Ishikawa (cell line): ENCODE data around the gene GPR161.

ENCODE experiments used
- CEBPB ChIP-seq: IDR thresholded peaks from 2 replicates; pipeline ENCODE4 v1.6.1; 2012
- CREB1 ChIP-seq: IDR thresholded peaks from 2 replicates; pipeline ENCODE4 v1.6.1; 2012; ENCODE audit warnings: low read depth
- EGR1 ChIP-seq: IDR thresholded peaks from 2 replicates; pipeline ENCODE4 v1.6.1; 2012
- EP300 ChIP-seq: IDR thresholded peaks from 2 replicates; pipeline ENCODE4 v1.6.1; 2012; ENCODE audit warnings: borderline replicate concordance
- FOXM1 ChIP-seq: IDR thresholded peaks from 2 replicates; pipeline ENCODE4 v1.6.1; 2012; ENCODE audit warnings: low read depth, borderline replicate concordance
- MAX ChIP-seq: IDR thresholded peaks from 2 replicates; pipeline ENCODE4 v1.6.1; 2012
- NFIC ChIP-seq: IDR thresholded peaks from 2 replicates; pipeline ENCODE4 v1.6.1; 2012
- RAD21 ChIP-seq: IDR thresholded peaks from 2 replicates; pipeline ENCODE4 v1.6.1; 2012; ENCODE audit warnings: low read depth
- REST ChIP-seq: IDR thresholded peaks from 2 replicates; pipeline ENCODE4 v1.6.1; 2012; ENCODE audit warnings: low read depth, mild to moderate bottlenecking
- TAF1 ChIP-seq: IDR thresholded peaks from 2 replicates; pipeline ENCODE4 v1.6.1; 2012; ENCODE audit warnings: low read depth, mild to moderate bottlenecking
- TCF12 ChIP-seq: IDR thresholded peaks from 2 replicates; pipeline ENCODE4 v1.6.1; 2012; ENCODE audit warnings: low read depth
- TEAD4 ChIP-seq: IDR thresholded peaks from 2 replicates; pipeline ENCODE4 v1.6.1; 2012
- USF1 ChIP-seq: IDR thresholded peaks from 2 replicates; pipeline ENCODE4 v1.6.1; 2012
- YY1 ChIP-seq: IDR thresholded peaks from 2 replicates; pipeline ENCODE4 v1.6.1; 2012; ENCODE audit warnings: low read depth
- ZBTB7A ChIP-seq: IDR thresholded peaks from 2 replicates; pipeline ENCODE4 v1.6.1; 2012; ENCODE audit warnings: low read depth

Gene GPR161

GRCh38 chr1:168164771-168165170 is 28.0 kb upstream of the GPR161 start:
- no peak for TF ChIP-seq REST
- no peak for TF ChIP-seq USF1
- no peak for TF ChIP-seq FOXM1
- no peak for TF ChIP-seq CEBPB
- TF ChIP-seq TCF12 = no peak
- TF ChIP-seq EP300 = no peak
- no peak for TF ChIP-seq MAX
- TF ChIP-seq TEAD4 = no peak
- no peak for TF ChIP-seq RAD21
- TF ChIP-seq TAF1 = no peak
- no peak for TF ChIP-seq EGR1
- TF ChIP-seq CREB1 = no peak
- no peak for TF ChIP-seq YY1

GRCh38 chr1:168163670-168164069 is 26.9 kb upstream of the GPR161 start:
- TF ChIP-seq TCF12 (no peak), MAX (no peak), FOXM1 (no peak), REST (no peak), USF1 (no peak), YY1 (no peak), TAF1 (no peak), CREB1 (no peak), CEBPB (no peak)

- TF ChIP-seq FOXM1 = no peak
- peak; percentile 18; the same call in 1 of the 2 replicates for TF ChIP-seq NFIC
Observed at GRCh38 chr1:168161459-168161858, 24.7 kb upstream of the GPR161 start.

GRCh38 chr1:168159979-168160378 is 23.2 kb upstream of the GPR161 start:
- no peak for TF ChIP-seq TAF1
- no peak for TF ChIP-seq EP300
- no peak for TF ChIP-seq USF1
- TF ChIP-seq YY1 = no peak
- no peak for TF ChIP-seq CEBPB

GRCh38 chr1:168159251-168159650 is 22.5 kb upstream of the GPR161 start:
- no peak for TF ChIP-seq CEBPB
- no peak for TF ChIP-seq CREB1
- no peak for TF ChIP-seq YY1
- TF ChIP-seq MAX = no peak
- no peak for TF ChIP-seq TCF12
- no peak for TF ChIP-seq EGR1

- TF ChIP-seq EGR1 (no peak), REST (no peak), TCF12 (no peak), ZBTB7A (no peak), NFIC (no peak), TAF1 (no peak), MAX (no peak), USF1 (no peak), CREB1 (no peak), CEBPB (no peak), EP300 (no peak), YY1 (no peak), FOXM1 (no peak), TEAD4 (no peak), RAD21 (no peak)
Observed at GRCh38 chr1:168157638-168158037, 20.9 kb upstream of the GPR161 start.
